HG03575 (cell line): ENCODE data around the gene VAT1.
"Not testable (repeated sequence)": the region's sequence is repeated elsewhere in the genome, so short reads cannot be mapped to it uniquely, and the experiment has no call there.

Experiments
- ATAC-seq: cut with Tn5 transposase; IDR thresholded peaks from one replicate; pipeline ENCODE4 v1.9.1; 2021; ENCODE audit not compliant: unreplicated experiment, insufficient number of reproducible peaks, low FRiP score; ENCODE audit errors: extremely low read depth

Gene VAT1

GRCh38 chr17:42980766-42981397, 41.3 kb downstream of the VAT1 start:
- ATAC-seq = no peak

GRCh38 chr17:42980274-42980765, 41.9 kb downstream of the VAT1 start, which contains the start of gene RUNDC1:
TSS of gene RUNDC1 (plus strand) at chr17:42980565. CDS start at chr17:42980577, 12 bp downstream.
- no peak for ATAC-seq

GRCh38 chr17:42979511-42980273, 42.5 kb downstream of the VAT1 start, which contains the start of gene PTGES3L:
TSS of gene PTGES3L (minus strand) at chr17:42980080. CDS start at chr17:42980053, 27 bp downstream.
- ATAC-seq = no peak

- ATAC-seq = not testable (repeated sequence)
These were observed 46.5 kb downstream of the VAT1 start for GRCh38 chr17:42975701-42976100.

- no peak for ATAC-seq
These were observed 46.9 kb downstream of the VAT1 start for GRCh38 chr17:42975265-42975664.

- ATAC-seq = not testable (repeated sequence)
These were observed 48.9 kb downstream of the VAT1 start for GRCh38 chr17:42973323-42973722.

GRCh38 chr17:42971589-42971988, 50.6 kb downstream of the VAT1 start:
- ATAC-seq = no peak

- ATAC-seq = no peak
These were observed 53.1 kb downstream of the VAT1 start for GRCh38 chr17:42969001-42969581.

GRCh38 chr17:42967925-42968324, 54.3 kb downstream of the VAT1 start:
- no peak for ATAC-seq
